Stimulated activated CD4-positive, alpha-beta T cell treated with anti-CD3 and anti-CD28 coated beads, TNF-alpha, amount 100 ng/mL, for 1 hour (primary cell): Measurements from ENCODE around the gene RPIA.
A peak's percentile ranks its signal among the peaks of the same experiment; 100 is the strongest.

Source experiments
- DNase-seq, 3 donors: peaks; one replicate each; pipeline ENCODE4 v3.0.0-alpha.2; 2020; ENCODE audit warnings: low read depth in 3 of 3, low spot score in 1 of 3

RPIA gene

DNA sequence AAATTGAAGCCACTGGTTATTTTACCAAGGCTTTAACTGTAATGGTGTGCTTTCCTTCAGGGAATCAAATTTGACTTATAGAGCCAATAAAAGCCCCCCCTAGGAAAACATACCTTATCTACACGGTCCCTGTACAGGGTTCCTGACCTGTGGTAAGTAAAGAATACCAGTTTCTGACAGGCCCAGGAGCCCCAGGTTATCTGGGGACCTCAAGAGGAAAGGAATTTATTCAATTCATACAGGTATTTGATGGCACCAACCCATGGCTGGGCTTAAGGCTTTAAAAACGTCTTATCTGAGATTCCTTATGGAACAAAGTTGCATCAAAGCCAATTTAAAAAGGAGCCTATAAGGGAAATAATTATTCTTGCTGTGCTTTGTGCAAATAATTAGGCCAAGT is 7.0 kb upstream of the RPIA start:
- DNase-seq = no peak

DNA sequence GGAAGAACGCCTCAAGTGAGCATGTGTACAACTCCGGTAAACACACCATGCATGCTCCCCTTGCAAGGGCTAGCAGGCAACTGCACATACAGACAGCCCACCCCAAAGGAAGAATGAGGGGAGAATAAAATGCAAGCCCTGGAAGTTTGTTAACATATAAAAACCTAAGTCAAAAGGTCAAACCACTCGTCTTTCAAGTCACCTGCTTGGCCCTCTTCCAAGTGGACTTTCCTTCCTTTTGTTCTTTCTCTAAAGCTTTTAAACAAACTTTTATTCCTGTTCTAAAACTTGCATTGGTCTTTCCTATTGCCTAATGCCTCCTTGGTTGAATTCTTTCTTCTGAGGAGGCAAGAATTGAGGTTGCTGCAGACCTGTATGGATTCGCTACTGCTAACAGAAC is 5.2 kb upstream of the RPIA start:
- DNase-seq = no peak

DNA sequence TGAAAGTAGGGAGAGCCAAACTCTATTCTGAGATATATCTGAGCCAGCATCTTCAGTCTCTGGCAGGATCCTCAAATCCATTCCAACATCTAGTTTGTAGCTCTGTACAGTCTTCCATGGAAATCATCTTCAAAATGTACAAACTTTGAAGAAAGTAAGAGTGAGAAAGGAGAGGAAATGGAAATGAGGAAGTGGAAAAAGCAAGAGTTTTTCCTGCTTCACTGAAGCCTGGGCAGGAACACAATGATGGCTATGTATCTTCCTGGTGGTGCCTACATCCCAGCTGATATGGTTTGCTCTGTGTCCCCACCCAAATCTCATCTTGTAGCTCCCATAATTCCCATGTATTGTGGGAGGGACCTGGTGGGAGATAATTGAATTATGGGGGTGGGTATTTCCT is 4.1 kb upstream of the RPIA start:
- no peak for DNase-seq

DNA sequence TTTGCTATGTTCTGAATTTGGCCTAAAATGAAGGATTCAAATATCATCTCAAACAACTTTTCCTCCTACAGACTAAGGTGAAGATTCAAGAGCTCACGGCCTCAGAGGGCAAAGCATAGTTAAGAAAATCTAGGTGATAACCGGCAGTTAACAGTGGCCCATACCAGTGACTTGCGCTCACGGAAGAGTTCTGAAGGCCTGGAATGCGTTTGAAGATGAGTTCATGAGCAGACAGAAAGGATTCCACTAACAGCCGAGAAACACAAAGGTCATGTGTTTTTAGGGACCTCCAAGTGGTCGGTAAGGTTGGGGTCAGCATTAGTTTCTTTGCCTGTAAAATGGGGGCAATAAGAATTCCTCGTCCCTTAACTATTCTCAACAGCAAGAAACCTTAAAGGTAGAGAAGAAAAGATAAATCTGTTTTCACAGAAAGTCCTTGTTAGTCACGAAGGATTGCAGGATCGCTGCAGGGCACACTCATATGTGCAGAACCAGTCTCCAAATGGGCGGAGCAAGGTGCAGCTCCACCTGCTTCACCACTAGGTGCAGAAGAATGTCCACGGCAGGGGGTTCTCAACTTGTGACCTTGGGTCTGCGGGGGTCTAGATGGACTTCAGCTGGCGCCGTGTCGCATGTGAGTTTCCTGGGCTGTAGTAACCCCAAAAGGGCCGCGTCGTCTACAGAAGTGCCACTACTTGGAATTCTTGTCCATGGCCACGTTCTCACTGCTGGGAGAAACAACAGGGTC is 708 bp upstream of the RPIA start:
- peak in 2 of 3 donors; percentile 5 to 18 for DNase-seq

DNA sequence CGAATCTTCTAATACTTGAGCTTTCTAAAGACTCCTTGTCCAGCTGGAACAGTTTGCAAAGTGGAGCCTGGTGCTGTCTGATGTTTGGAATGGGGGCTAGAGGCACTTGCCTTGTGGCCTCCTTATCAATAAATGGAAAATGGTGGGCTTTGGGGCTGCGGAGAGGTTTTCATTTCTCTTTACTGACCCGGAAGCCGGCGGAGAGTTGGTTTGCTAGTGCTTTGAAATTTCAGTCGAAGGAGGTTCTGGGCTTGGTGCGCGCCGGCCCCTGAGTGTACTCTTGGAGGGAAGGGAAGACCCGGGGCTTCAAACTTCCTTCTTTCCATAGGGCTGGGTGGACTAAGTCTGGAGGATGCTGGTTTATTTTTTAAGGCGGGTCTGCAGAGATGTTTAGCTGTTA is 714 bp downstream of the RPIA start:
- DNase-seq = peak in 1 of 3 donors; percentile 4

DNA sequence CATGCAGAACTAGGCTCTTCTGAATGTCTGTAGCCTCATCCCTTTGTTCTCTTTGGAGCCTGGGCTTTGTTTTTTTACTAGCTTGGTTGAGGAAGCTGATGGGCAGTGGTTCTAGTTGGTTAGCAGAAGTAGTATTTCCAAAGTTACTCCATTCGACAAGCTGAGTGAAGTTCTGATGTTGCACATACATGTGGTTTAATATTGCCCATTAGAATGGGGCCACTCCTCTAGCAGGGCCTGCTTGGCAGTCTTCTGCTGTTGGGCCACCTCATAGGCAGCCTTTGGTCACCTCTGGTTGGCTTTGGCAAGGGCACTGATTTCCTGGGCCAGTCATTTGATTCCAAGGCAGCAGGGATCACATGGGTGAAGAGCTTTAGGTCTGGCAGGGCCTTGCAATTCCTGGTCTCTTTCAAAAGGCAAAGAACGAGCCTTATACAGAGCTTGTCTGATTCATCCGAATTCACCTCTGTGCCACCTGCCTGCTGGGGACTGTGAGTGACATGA is 2.5 kb downstream of the RPIA start:
- no peak for DNase-seq

DNA sequence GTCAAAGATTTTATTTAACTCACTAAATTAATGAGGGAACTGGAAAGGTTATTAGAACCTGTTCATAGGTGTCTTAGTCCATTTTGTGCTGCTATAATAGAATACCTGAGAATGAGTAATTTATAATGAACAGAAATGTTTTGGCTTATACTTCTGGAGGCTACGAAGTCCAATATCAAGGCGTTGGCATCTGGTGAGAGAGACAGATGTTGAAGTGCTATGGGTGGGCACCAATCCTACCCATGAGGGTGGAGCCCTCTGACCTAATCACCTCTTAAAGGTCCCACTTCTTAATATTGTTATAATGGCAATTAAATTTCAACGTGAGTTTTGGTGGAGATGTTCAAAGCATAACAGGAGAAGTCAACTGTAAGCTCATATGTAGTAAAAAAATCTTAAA is 5.1 kb downstream of the RPIA start:
- DNase-seq = no peak

DNA sequence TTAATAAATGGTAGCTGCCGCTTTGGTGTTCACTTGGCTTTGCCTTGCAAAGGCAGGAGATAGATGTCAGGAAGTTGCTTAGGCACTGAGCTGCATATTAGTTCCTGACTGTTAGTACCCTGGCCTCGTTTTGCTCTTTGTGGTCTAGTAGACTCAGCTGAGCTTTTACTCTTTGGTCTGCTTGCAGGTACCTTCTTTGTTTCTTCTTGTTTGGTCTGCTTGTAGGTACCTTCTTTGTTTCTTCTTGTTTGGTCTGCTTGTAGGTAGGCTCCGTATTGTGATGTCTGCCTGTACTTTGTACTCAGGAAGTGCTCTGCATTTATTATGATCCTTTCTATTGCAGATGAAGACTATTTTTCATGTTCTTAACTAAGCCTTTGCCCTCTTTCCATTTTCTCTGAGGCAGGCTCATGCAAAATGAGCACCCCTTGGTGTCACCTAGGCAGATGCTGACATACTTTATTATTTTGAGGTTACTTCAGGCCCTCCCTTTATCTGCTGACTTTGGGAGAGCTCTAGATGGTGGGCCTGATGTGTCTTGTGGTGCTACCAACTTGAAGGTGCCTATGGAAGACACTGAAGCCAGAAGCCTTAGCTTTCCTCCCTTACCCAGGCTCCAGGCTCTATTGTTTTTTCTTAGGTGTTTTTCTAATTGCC is 6.0 kb downstream of the RPIA start:
- no peak for DNase-seq

DNA sequence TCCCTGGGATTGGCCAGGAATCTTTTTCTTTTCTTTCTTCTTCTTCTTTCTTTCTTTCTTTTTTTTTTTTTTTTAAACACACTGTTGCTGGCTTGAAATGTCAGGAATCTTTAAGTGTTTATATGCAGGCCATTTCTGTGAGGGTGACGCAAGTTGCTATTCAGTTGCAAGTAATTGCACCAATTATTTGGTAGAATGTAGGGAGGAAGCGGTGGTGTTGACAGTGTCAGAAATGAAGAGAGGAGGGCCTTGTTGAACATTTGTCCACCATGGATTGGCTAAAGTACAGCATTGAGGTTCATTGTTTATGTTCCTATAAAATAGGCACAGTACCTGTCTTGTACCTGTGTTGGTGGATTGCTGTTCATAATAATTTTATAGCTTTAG is 6.5 kb downstream of the RPIA start:
- no peak for DNase-seq

DNA sequence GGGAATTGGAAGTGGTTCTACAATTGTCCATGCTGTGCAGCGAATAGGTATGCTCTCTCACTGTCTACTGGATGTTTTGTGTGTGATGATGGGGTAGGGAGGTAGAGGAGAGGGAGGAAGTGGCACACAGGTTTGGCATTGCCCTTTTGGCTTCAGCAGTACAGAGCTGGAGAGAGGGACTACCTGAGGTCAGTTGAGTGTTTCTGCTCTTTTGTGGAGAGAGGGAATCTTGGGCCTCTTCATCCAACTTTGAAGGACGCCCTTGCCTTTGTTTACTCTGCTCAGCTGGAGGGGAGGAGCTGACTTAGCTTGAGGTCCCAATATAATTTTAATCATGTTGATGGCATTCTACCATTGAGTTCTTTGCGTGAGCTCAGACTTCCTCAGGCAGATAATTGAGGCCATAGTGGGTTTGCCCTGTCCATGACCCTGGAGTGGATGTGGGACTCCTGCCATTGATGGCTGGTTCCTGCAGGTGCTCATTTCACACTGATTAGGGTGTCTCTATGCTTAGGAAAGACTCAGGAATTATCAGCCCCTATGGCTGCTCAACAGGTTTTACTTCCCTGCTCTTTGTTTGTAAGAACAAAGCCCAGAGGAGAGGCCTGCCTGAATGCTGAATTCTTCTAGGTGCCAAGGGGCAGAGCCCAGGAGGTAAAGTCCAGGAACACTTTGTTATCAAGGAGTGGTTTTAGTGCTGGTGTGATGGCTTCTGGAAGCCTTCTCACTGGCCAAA is 7.2 kb downstream of the RPIA start:
- no peak for DNase-seq

DNA sequence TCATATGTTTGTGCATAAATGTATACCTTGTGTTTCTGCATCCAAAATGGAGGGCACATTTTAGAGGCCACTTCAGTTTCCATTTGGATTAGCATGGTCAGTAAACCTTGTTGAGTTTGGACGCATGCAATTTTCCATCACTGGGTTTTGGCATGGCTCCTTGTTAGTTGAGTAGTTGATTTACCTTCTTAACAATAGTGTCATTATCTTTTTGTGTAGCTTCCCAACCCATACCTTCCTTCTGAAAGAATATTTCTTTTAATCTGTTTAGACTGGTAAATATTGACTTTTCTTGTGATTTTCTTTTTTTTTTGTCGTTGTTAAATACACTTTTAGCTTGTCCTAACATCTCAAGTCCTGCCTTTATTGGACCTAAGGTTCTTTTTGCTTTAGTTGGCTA is 15.5 kb downstream of the RPIA start:
- no peak for DNase-seq

DNA sequence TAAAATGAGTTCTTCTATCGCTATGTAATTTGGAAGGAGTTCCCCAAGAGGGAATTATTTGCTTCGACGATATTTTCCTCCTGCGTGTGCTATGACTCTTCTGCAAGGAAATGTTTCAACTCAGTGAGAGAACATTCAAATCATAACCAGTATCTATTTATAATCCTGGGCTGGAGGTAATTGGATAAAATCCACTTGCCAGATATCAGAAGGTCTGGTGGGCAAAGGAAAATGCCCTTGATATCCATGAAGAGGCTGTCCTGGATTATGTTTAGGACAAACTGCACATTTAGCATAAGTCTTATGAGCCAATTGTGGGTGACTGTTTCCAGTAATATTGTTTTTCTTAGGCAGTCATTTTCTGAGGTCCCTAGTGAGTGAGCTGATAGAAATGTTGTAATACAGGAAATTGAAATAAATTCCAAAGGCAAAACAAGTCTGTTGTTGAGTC is 17.7 kb downstream of the RPIA start:
- DNase-seq = no peak

DNA sequence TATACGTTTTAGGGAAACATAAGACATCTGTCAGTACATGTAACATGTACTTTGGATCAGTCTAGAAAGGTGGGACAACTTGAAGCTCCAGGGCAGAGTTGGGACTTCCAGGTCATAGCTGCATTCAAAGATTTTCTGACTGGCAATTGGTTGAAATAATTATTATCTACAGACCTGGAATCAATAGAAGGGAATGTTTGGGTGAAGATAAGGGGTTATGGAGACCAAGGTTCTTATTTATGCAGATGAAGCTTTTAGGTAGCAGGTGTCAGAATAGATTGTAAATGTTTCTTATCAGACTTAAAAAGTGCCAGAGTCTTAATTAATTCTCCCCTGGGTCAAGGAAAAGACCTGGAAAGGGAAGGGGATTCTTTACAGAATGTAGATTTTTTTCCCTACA is 19.8 kb downstream of the RPIA start:
- DNase-seq = no peak

DNA sequence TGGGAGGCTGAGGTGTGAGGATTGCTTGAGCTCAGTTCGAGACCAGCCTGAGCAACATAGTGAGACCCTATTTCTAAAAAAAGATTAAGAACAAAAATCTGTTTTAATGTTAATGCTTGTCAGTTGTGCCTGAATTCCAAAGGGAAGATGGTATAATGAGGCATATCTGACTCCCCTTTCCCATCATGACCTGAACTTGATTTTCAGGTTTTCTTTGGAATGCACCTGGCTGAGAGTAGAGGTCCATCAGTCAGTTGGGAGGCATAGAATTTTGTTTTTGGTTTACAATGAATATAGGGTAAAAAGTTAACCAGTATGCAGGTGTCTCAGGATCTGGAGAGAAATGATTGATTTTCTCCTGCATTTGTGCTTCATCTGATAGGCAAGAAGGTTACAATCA is 20.4 kb downstream of the RPIA start:
- no peak for DNase-seq

DNA sequence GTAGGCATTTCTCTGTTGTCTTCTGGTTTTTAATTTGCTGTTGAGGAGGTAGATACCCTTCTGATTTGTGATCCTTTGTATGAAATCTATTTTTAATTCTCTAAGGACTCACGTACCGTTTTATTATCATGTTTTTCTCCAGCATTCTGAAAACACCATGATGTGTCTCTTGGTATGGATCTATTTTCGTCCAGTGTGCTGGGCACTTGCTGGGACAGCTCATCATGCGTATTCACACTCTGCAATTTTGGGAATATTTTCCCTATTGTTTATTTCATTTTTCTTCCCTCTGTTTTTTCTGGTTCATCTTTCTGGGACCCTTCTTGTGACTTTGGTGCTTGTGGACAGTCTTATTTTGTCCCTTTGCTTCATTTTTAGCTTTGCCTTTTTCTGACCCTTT is 21.9 kb downstream of the RPIA start:
- DNase-seq = no peak

DNA sequence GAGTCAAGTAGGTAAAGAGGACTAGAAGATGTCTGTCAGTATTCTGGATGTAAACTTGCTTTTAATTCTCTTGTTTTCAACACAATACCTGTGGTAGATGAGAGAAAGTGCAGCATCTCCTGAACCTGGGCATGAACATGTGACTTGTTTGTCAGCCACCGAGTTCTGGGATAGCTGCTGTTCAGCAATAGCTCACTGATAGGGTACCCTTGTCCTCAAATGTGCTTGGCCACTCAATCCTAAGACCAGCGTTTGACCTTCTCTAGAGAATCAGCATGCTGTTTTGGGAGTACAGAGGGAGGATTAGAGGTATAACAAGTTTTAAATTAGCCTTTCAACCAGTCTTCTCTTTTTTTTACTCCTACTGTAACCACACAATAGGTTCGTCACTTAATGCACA is 23.2 kb downstream of the RPIA start:
- no peak for DNase-seq

DNA sequence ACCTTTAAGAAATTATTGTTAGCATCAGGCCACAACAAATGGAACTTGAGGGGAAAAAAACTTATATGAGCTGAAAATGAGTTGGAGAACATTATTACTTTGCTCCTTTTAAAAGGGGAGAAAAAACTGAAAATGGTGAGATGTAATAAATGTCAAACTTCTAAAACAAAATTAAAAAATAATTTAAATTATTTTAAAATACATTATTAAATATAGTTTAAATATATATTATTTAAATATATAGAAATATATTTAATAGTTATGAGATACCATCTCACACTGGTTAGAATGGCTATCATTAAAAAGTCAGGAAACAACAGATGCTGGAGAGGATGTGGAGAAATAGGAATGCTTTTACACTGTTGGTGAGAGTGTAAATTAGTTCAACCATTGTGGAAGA is 28.9 kb downstream of the RPIA start:
- DNase-seq = no peak

DNA sequence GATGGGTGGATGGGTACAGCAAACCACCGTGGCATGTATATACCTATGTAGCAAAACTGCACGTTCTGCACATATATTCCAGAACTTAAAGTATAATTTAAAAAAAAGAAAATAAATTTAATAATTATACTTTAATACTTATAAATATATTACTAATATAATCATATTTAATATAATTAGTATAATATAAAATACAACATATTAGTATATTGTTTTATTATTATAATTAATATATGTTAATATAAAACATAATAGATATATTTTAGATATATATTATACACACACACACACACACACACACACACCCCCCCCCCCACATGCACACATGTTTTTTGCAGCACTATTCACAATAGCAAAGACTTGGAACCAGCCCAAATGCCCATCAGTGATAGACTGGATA is 29.8 kb downstream of the RPIA start:
- DNase-seq = no peak

DNA sequence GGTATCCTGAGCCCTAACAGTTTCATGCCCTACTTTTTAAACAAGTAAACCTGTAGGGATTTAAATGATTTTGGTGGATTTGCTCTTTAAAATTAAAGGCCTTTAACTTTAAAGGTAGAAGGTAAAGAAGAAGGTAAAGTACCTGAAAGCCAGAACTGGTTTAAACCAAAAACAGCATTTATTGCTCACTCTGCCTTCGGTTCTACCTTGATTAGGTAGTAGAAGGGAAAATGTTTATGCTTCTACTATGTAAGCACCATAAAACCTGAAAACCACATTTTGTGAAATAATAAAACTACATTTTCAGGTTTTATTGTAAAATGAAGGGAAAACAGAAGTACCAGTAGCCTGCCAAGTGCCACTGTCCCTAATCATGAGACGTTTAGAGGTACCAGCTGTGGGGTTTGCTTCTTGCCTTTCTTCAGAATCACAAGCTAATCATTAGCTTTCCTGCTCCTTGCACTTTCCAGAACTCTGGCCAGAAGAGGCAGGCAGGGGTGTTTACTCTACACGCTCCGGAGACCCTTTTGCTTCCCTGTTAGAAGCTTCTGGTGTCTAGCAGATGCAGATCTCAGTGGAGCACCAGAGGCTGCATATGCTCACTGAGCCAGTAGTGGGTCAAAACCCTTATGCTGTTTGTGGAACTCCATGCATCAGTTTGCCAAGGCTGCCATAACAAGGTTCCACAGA is 33.3 kb downstream of the RPIA start:
- DNase-seq = no peak

DNA sequence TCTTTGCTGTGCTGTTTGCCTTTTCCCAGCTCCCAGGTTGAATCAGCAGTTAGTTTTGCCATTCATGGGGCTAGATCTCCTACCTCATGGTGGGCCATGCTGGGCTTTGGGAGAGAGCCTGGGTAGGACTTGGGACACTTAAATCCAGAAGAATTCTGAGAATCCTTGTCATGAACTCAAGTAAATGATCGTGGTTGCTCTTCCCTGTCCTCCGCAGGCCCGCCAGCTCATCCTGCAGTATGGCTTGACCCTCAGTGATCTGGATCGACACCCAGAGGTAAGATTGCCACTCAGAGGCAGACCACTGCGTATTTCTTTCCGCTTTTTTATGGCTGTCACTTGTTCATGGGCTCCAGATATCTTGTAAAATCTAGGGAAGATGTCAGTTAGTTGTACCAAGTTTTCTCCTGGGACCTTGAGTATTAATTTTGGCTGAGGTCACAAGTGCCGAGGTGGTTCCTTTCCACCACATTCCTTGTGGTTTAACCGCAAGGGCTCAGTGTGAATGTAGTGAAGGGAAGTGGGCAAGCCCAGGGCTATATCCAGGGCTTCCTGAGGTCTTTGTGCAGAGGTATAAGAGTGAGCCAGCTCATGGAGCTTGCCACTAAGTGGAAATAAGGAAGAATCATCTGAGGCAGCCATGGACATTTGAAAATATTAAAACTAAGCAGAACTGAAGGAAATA is 37.7 kb downstream of the RPIA start:
- DNase-seq = no peak
